AG08395 (cell line): ENCODE measurements around the gene MYO1A.
"Not testable (repeated sequence)": the region's sequence is repeated elsewhere in the genome, so short reads cannot be mapped to it uniquely, and the experiment has no call there.

Experiments
- DNase-seq: peaks from one replicate; pipeline ENCODE4 v3.0.0; 2012; ENCODE audit warnings: mixed read lengths, low spot score

Gene MYO1A

DNA sequence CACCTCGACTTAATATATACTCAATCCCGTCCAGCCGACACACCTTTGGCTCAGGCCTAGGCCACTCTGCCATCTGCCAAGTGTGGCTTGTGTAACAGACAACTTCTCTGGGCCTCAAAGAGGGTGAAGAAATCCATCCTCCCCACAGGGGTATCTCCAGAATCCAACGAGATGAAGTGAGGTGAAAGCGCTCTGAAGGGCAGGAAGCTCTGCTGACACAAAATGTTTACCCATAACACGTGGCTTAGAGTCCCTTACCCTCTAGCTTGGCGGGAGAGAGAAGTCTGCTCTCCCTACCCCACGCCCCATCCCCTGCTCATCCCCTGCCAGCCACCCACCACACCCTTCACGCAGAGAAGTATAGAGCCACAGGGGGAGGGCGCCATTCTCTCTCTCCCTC, 56.6 kb downstream of the MYO1A start:
- DNase-seq: no peak

DNA sequence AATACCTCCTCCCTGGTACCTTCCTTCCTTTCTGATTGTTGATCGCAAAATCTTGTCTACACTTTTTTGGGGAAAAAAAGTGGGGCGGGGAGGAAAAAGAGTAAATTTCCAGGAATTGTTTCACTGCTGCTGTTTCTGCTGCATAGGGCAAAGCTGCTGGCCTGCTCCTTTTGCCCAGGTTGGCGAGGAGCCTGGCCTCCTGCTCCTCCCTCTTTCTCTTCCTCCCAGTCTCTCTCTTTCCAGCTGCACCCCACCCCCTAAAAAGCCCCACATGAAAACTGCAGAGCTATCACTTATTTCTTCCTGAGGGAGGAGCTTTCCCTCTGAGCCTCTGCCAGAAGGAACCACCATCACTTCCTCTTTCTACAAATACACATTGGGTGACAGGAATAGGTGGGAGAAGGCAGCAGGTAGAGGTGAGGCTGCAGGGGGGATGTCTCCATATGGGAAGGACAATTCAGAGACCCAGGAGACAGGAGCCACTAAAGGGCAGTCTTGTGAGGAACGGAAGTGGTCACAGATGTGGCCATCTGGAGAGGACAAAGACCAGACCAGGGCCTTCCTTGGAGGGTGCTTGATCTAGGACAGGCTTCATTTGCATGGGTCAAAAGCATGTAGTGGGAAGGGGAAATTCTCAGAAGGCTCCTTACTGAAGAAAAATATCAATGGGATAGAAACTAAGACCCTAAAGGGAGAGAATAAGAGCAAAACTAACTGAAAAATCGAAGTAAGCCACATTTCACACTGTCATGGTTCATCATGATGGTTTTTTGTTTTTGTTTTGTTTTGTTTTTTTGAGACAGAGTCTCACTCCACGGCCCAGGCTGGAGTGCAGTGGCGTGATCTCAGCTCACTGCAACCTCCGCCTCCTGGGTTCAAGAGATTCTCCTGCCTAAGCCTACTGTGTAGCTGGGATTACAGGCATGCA, 58.3 kb downstream of the MYO1A start:
- DNase-seq: no peak

GRCh38 chr12:56990648-56991318, 59.1 kb downstream of the MYO1A start:
- no peak for DNase-seq

DNA sequence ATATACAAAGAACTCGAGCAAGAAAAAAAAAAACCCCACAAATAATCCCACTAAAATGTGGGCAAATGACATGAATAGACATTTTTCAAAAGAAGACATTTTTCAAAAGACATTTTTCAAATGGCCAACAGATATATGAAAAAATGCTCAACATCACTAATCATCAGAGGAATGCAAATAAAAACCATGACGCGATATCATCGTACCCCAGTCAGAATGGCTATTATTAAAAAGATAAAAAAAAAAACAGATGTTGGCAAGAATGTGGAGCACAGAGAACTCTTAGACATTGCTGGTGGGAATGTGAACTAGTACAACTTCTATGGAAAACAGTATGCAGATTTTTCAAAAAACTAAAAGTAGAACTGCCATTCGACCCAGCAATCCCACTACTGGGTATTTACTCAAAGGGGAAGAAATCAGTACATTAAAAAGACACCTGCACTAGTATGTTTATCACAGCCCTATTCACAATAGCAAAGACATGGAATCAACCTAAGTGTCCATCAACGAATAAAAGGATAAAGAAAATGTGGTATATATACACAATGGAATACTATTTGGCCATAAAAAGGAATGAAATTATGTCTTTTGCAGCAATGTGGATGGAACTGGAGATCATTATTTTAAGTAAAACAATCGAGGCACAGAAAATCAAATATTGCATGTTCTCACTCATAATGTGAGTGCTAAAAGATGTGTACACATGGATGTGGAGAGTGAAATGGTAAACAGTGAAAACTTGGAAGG, 59.9 kb downstream of the MYO1A start:
- DNase-seq: no peak

- no peak for DNase-seq
Observed at GRCh38 chr12:56988207-56988739, 61.7 kb downstream of the MYO1A start.

GRCh38 chr12:56987551-56988053, 62.3 kb downstream of the MYO1A start:
- DNase-seq: peak; percentile 87

- DNase-seq: no peak
Observed at GRCh38 chr12:56987011-56987410, 62.9 kb downstream of the MYO1A start.

- not testable (repeated sequence) for DNase-seq
Observed at GRCh38 chr12:56985714-56986113, 64.2 kb downstream of the MYO1A start.

DNA sequence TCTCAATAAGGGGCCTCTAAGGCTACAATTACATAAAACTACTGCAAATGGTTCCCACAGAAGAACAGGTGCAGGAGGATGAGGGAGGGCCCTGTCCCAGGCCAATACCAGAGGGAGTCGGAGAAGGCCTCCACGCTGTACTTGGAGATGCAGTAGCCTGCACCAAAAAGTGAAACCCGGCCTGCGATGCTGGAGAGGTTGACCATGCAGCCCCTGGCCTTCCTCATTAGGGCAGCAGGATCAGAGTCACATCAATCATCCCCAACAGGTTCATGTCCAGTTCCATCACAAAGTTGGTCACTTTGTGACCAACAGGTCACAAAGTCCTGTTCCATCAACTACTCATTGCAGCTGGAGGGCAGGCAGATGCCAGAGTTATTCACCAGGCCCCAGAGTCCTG, 66.5 kb downstream of the MYO1A start:
- DNase-seq: no peak

GRCh38 chr12:56982578-56983236, 67.2 kb downstream of the MYO1A start:
- DNase-seq: not testable (repeated sequence)

DNA sequence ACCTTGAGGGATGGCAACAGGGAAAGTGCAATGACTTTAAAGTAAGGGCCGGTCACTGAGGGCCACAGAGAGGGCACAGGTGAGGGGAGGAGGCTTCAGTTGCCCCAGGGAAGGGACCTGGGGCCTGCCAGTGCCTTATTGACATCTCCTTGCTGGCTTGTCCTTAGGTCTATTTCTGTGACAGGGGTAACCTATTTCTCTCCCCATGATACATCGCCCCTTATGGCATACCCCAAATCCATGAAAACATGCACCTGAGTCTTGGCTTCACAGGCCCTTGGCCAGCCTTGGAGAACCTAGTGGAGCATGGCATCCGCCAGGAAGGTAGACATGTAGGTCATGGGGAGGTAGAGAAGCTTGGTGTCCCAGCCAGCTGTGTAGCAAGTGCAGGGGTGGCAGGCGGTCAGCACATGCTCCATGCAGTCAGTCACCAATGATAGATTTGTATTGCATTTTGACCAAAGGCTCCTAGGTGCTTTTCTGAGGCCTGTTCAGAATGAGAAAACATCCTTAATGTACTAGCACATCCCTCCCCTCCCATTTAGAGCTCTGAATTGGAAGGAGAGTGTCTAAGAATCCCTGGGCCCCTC, 68.9 kb downstream of the MYO1A start:
- DNase-seq: no peak

DNA sequence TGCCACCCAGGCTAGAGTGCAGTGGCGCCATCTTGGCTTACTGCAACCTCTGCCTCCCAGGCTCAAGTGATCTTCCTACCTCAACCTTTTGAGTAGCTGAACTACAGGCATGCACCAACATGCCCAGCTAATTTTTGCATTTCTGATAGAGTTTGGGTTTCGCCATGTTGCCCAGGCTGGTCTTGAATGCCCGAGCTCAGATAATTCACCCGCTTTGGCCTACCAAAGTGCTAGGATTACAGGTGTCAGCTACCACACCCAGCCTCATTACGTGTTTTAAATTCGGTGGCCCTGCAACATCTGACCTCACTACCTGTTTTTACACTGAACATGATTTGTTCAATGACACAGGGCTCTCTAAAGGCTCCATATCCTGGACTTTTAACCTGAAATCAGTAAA, 69.7 kb downstream of the MYO1A start:
- no peak for DNase-seq

GRCh38 chr12:56979628-56980027, 70.3 kb downstream of the MYO1A start:
- DNase-seq: no peak
